Activated T-helper 17 cell treated with anti-CD3 and anti-CD28 coated beads, Interleukin-2, amount 50 U/mL, for 72 hours (primary cell): ENCODE results near the gene GAS6. TPM values are rescaled to one million over a fixed set of nuclear protein-coding genes. Genes with fewer than 3 reads are reported as not detected.

ENCODE experiments used
- ATAC-seq: fragments of 150-1000 bp; cut with Tn5 transposase; replicated peaks from 2 replicates; pipeline ENCODE4 v1.10.0; 2021; ENCODE audit warnings: mild to moderate bottlenecking, moderate library complexity
- H3K27ac Mint-ChIP-seq: one replicate; pipeline ENCODE4 v1.8.0; 2022; ENCODE audit warnings: mixed read lengths
- H3K27me3 Mint-ChIP-seq: one replicate; pipeline ENCODE4 v1.8.0; 2022; ENCODE audit warnings: mixed read lengths
- H3K36me3 Mint-ChIP-seq: one replicate; pipeline ENCODE4 v1.8.0; 2022; ENCODE audit warnings: low read depth, mild to moderate bottlenecking, mixed read lengths
- H3K4me1 Mint-ChIP-seq: one replicate; pipeline ENCODE4 v1.8.0; 2022; ENCODE audit warnings: mixed read lengths
- H3K4me3 Mint-ChIP-seq: one replicate; pipeline ENCODE4 v1.8.0; 2022; ENCODE audit warnings: mild to moderate bottlenecking, mixed read lengths
- H3K9me3 Mint-ChIP-seq: one replicate; pipeline ENCODE4 v1.8.0; 2022; ENCODE audit warnings: mixed read lengths
- total RNA-seq, 2 donors: library from RNA; stranded (reverse); gene quantifications; one replicate each; pipeline ENCODE4 v1.2.3, GENCODE V29; 2022

The GAS6 gene
- total RNA-seq, 2 donors from 2014 or later = 0.56 to 0.58 TPM

DNA sequence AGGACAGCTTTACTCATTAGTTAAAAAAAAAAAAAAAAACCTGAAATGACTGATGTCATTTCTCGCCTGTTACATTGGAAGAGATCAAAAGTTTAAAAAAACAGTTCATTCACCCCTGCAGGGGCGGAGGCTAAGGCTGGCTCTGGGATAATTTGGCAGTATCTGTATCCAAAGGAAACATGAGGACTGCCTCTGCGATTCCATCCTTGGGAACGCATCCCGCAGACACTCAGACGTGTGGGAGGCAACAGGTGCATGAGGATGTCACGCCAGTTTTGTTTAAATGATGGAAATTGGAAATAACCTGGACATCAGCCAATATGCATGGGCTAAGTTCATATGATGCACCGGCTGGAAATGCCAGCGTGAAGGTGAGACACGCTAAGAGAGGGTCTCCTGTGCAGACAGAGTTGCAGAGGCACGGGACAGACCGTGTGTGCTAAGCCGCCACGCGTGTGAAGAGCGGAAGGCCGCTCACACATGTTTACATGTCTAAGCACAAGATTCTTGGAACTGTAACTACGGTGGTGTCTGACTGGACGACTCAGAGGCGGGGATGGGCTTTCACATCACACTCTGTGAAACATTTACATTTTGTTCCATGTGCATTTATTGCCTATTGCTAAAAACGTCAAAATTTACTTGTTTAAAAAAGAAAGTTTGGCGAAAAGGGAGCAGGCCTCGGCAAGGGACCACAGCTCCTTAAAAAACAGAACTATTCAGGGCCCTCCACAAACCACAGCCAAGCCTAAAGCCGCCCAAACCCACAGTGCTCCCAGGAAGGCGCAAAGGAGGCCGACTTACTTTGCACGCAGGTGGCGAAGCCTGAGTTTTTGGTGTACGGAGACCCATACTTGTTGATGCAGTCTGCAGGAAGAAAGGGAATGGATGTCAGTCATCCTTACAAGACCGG is 17.9 kb downstream of the GAS6 start:
- H3K4me1 Mint-ChIP-seq = peaks cover 10% of the 10 kb centered on the region
- ATAC-seq = peak; percentile 57
- H3K36me3 Mint-ChIP-seq = no peaks in the 10 kb centered on the region
- peaks cover 4% of the 10 kb centered on the region for H3K9me3 Mint-ChIP-seq
- no peaks in the 10 kb centered on the region for H3K27me3 Mint-ChIP-seq
- H3K4me3 Mint-ChIP-seq = peak overlapping the region; percentile 49
- H3K27ac Mint-ChIP-seq = no peak overlapping the region

DNA sequence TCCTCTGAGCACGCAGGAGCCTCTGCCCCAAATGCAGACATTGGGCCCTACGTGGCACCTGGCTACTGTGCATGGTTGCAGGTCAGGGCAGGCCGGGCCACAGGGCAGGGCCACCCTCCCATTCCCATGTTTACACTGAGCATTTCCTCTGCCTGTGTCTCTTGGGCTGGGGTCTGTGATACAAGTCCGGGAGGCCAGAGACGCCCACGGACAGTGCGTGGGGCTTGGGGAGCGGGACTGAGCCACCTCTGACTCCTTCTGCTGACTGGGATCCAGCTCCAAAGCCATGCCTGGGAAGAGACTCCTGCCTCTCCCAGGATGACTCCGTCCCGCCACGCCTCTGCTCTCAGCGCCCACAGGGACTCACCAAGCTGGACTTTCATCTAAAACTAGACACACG is 18.8 kb downstream of the GAS6 start:
- no peak for ATAC-seq
- Mint-ChIP-seq H3K4me3 (no peak overlapping the region), H3K9me3 (peaks cover 4% of the 10 kb centered on the region), H3K27me3 (no peaks in the 10 kb centered on the region), H3K36me3 (no peaks in the 10 kb centered on the region), H3K4me1 (peaks cover 10% of the 10 kb centered on the region), H3K27ac (no peak overlapping the region)

DNA sequence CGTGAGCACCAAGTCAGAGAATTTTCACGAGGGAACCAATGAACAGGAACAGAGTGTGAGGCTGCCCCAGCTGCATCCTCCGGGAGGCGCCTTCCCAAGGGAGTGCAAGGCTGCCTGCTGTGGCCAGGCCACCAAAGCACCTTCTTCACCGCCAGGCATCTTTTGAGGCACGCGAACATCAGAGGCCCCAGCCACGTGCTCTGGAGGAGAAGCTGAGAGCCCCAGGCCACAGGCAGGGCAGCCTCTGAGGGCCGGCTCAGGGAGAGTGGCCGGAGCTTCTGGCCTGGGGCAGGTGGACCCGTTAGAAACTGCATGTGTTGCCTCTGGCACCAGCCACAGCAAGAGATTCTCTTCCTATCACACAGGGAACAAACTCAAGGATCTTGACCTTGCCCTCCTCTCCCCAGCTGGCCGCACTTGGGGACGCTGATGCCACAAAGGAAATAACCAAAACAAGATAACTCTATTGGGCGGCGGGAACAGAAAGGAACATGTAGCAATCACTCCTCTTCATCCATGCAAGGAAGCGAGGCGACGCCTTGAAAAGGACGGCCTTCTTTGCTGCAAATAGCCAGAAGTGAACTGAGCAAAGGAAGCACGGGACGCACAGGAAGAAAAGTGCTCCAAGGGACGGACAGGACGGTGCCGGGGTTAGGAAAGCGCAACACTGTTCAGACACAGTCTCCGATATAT is 19.9 kb downstream of the GAS6 start:
- no peaks in the 10 kb centered on the region for H3K27me3 Mint-ChIP-seq
- peaks cover 10% of the 10 kb centered on the region for H3K4me1 Mint-ChIP-seq
- no peak overlapping the region for H3K27ac Mint-ChIP-seq
- H3K36me3 Mint-ChIP-seq = no peaks in the 10 kb centered on the region
- H3K9me3 Mint-ChIP-seq = peaks cover 4% of the 10 kb centered on the region
- no peak overlapping the region for H3K4me3 Mint-ChIP-seq
- no peak for ATAC-seq

DNA sequence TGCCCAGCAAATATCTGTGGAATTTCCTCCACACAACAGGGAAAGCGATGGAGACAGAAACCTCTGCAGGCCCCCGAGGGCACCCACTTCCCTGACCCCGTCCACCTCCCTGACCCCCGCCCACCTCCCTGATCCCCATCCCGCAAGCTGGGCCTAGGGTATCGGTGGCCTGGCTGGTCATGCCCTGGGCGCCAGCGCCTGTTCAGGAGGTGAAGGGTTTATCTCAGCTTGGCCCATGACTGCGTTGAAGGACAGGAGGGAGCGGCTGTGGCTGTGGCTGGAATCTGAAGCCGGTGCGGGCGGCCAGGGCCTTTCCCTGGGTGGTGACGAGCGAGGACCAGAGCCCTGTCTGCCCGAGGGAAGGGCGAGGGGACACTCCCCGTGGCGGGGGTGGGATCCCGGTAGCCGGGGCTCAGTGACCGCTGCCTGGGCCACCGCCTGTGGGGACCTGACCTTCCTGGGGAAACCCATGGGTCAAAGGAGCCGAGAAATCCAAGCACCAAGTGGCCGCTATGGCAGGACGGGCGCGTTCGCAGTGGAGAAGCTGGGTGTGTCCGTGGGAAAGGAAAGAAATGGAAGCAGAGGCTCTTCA is 20.7 kb downstream of the GAS6 start:
- peaks cover 4% of the 10 kb centered on the region for H3K9me3 Mint-ChIP-seq
- no peaks in the 10 kb centered on the region for H3K27me3 Mint-ChIP-seq
- no peaks in the 10 kb centered on the region for H3K36me3 Mint-ChIP-seq
- ATAC-seq = no peak
- H3K4me1 Mint-ChIP-seq = peaks cover 10% of the 10 kb centered on the region
- H3K4me3 Mint-ChIP-seq = no peak overlapping the region
- no peak overlapping the region for H3K27ac Mint-ChIP-seq

DNA sequence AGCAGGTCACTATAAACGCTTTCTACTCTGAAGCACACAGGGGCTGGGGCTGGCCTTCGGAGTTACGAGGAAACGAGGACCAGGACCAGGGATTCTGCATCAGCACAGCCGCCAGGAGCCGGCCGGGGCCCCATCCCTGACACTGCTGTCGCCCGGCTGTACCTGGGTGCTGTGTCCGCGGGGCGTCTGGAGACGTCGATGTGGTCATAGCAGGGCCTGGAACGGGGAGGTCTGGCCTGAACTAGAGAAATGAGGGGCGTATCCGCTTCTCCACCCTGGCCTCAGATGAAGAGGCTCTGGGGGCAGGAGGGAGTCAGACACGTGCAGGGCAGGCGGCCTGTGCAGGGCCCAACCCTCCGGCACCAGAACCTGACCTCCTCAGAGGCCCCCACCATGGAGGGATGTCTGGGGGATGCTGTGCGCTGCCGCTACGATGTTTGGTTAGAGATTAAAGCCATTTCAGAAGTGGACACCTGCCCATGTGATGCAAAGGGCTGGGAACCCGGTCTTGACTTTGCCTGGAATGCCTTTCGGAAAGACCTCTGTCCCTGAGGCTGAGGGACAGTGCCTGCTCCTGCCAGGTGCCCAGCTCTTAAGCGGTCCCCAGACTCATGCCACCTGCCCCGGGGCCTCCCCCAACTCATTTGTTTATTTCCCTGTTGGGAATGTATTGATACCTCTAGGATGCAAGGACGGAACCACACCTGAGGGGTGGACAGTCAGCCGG is 21.4 kb downstream of the GAS6 start:
- Mint-ChIP-seq H3K36me3 (no peaks in the 10 kb centered on the region), H3K27me3 (no peaks in the 10 kb centered on the region), H3K4me1 (peaks cover 10% of the 10 kb centered on the region), H3K9me3 (peaks cover 4% of the 10 kb centered on the region), H3K4me3 (no peak overlapping the region), H3K27ac (peak overlapping the region; percentile 6)
- ATAC-seq = no peak

DNA sequence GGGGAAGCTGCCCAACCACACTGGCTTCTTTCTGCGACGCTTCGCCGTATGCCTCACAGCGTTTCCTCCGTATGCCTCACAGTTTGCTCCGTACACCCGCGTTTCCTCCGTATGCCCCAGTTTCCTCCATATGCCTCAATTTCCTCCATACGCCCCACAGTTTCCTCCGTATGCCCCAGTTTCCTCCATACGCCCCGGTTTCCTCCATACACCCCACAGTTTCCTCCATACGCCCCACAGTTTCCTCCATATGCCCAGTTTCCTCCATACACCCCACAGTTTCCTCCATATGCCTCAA is 22.6 kb downstream of the GAS6 start:
- H3K27ac Mint-ChIP-seq = no peak overlapping the region
- peaks cover 16% of the 10 kb centered on the region for H3K4me1 Mint-ChIP-seq
- H3K4me3 Mint-ChIP-seq = no peak overlapping the region

DNA sequence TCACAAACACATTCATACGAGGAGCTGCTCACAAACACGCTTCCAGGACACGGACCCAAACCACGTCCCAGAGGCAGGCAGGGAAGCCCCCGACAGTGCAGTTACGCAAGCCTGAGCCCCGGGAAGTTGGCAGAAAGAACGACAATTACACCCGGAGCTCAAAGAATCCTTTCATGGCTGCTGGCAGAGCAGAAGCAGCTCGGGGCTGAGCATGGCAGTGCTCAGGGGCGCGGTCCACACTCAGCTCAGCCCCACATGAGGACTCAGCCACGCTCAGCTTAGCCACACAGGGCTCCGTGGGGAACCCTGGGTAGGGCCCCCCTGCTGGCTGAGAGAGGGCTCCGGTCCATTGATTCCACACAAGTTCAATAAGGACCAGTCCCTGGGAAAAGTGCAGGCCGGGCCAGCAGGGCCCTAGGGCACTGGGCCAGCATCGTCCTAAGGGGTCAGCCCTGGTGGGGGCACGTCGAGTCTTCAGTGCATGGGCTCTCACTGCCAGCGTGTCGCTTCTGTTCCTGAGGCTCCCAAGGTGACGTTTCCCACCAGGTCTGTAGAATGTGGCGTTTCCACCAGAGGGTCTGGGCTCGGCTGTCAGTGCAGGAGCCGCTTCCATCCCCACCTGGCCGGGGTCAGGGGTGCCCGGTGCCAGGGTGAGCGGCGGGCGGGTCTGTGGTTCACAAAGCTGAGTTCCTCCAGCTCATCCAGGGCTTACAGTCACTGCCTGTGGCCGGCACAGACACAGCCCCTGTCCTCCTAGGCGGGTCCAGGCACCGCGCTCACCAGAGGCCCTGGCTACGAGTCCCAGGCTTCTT is 23.1 kb downstream of the GAS6 start:
- H3K27ac Mint-ChIP-seq = no peak overlapping the region
- H3K9me3 Mint-ChIP-seq = peaks cover 4% of the 10 kb centered on the region
- no peaks in the 10 kb centered on the region for H3K36me3 Mint-ChIP-seq
- ATAC-seq = no peak
- H3K4me3 Mint-ChIP-seq = no peak overlapping the region
- H3K4me1 Mint-ChIP-seq = peaks cover 11% of the 10 kb centered on the region
- no peaks in the 10 kb centered on the region for H3K27me3 Mint-ChIP-seq

More for the DNA sequence above, 22.6 kb downstream of the GAS6 start:
- ATAC-seq = no peak
- H3K36me3 Mint-ChIP-seq = no peaks in the 10 kb centered on the region
- peaks cover 4% of the 10 kb centered on the region for H3K9me3 Mint-ChIP-seq
- H3K27me3 Mint-ChIP-seq = no peaks in the 10 kb centered on the region

DNA sequence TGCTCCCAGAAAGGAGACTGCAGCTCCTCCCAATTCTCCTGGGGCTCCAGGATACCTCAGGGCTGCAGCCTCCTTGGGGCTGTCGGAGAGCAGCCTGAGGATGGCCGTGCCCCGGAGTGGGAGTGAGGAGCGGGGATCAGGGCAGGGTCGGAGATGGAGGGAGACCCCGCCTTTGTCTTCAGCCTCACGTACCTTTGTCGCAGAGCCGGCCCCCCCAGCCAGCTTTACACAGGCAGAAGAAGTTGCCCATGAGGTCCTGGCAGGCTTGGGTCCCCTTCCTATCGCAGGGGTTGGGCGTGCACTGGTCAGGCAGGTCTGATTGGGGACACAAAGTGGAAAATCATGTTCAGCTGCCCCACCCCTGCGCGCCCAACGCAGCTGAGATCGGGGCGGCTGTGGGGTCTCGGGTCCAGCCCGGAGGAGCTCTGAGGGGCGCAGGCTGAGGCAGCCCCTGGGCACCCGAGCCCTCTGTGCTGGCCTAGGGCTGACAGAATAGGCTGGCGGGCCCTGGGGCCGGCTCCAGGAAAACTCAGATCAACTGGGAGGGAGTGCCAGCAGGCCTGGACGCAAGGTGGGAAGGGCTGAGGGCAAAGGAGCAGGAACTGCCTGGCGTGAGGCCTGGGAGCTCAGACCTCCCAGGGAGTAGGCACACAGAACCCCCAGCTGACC is 24.2 kb downstream of the GAS6 start:
- no peaks in the 10 kb centered on the region for H3K36me3 Mint-ChIP-seq
- H3K27me3 Mint-ChIP-seq = no peaks in the 10 kb centered on the region
- no peak for ATAC-seq
- peaks cover 4% of the 10 kb centered on the region for H3K9me3 Mint-ChIP-seq
- no peak overlapping the region for H3K27ac Mint-ChIP-seq
- peaks cover 10% of the 10 kb centered on the region for H3K4me1 Mint-ChIP-seq
- no peak overlapping the region for H3K4me3 Mint-ChIP-seq

DNA sequence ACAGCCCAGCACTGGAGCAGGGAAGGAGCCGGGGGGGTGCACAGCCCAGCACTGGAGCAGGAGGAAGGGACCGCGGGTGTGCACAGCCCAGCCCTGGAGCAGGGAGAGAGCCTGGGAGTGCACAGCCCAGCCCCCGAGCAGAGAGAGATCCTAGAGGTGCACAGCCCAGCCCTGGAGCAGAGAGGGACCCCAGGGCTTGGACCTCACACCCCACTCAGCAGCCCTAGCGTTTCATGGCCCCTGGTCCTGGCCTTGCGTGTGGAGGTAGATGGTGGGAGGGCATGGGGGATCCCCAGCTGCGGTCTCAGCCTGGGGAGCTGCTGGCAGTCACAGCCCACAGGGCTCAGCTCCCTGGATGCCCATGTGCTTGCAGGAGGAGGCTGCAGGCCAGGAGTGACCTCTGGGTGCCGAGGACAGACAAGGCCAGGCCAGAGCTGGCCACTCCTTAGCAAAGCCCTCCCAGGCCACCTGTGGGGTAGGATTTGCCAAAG is 25.1 kb downstream of the GAS6 start:
- Mint-ChIP-seq H3K4me3 (no peak overlapping the region), H3K9me3 (peaks cover 4% of the 10 kb centered on the region), H3K27me3 (no peaks in the 10 kb centered on the region), H3K27ac (no peak overlapping the region), H3K36me3 (no peaks in the 10 kb centered on the region), H3K4me1 (peaks cover 10% of the 10 kb centered on the region)
- ATAC-seq = no peak

DNA sequence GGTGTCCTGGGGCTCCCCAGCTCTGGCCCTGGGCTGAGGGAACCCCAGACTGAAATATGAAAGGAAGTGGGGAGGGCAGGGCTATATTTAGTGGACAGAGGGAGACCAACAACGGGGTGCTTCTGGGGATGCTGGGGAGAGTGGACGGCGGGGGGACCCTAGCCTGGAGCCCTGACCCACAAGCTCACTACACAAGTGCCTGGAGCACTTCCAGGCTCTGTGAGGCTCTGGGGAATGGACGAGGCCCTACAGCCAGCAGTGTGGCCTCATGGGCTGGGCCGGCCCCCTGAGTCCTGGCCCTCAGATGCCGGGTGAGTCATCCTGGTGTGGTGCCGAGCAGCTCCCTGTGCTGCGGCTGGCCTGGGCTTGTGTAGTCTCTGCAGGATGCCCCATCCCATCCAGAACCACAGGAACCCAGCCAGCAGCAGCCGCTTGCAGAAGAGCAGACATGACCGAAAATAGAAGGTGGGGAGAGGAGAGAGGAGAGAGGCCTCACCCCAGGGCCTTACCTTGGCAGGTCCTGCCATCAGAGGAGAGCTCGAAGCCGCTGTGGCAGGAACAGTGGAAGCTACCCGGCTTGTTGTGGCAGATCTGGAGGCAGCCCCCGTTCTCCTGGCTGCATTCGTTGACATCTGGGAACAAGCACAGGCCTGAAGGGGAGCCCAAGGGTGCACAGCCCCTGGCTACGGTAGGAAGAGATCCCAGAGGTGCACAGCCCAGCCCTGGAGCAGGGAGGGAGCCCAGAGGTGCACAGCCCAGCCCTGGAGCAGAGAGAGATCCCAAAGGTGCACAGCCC is 26.1 kb downstream of the GAS6 start:
- H3K9me3 Mint-ChIP-seq = peaks cover 4% of the 10 kb centered on the region
- H3K4me3 Mint-ChIP-seq = no peak overlapping the region
- peaks cover 10% of the 10 kb centered on the region for H3K4me1 Mint-ChIP-seq
- no peaks in the 10 kb centered on the region for H3K36me3 Mint-ChIP-seq
- peak overlapping the region; percentile 83 for H3K27ac Mint-ChIP-seq
- ATAC-seq = peak; percentile 48
- H3K27me3 Mint-ChIP-seq = no peaks in the 10 kb centered on the region

DNA sequence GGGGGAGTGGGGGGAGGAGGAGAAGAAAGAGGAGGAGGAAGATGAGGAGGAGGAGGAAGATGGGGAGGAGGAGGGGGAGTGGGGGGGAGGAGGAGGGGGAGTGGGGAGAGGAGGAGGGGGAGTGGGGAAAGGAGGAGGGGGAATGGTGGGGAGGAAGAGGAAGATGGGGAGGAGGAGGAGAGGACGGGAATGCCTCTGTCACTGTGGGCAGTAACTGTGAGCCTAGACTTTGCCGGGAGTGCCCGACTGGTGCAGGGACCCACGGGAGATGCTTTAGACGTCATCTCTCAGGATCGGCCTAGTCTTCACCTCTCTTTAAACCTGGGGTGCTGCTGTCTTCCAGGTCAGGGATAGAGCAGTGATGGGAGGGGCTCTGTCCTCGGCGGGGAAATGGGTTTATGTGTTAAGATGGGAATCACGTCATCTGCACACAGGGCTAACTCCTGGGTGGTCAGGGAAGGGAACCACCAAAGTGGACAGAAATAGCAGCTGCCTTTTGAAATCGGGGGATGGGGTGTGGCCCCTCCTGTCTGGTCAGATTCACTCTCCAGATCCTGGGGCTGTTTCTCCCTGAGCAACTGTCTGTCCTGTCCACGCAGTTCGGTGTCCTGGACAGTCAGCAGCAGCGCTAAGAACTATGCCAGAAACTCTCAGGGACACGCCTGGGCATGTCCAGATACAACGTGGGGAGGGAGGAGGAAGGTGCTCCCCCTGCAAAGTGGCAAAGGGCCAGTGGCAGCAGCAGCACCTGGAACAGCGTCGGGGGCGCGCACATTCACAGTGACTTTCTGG is 26.9 kb downstream of the GAS6 start:
- ATAC-seq = peak; percentile 25
- no peaks in the 10 kb centered on the region for H3K27me3 Mint-ChIP-seq
- no peak overlapping the region for H3K4me3 Mint-ChIP-seq
- H3K36me3 Mint-ChIP-seq = no peaks in the 10 kb centered on the region
- H3K9me3 Mint-ChIP-seq = peaks cover 2% of the 10 kb centered on the region
- peaks cover 10% of the 10 kb centered on the region for H3K4me1 Mint-ChIP-seq
- H3K27ac Mint-ChIP-seq = peak overlapping the region; percentile 83
